Panc1 (cell line): ENCODE measurements around the gene KMT5C. TPM values are rescaled to one million over a fixed set of nuclear protein-coding genes. Genes with fewer than 3 reads are reported as not detected.
"Not testable (repeated sequence)": the region's sequence is repeated elsewhere in the genome, so short reads cannot be mapped to it uniquely, and the experiment has no call there.

Experiments
- ATAC-seq: fragments of 200-7000 bp; cut with Tn5 transposase; 2 replicates; pipeline ENCODE4 v1.9.1; 2020; ENCODE audit warnings: mild to moderate bottlenecking, moderate library complexity
- BruUV-seq: library from RNA; stranded (reverse); fragments of 400-500 nt; replicated peaks from 2 replicates; lab custom pipeline; 2021; lab: Mats Ljungman, UMichigan
- CTCF ChIA-PET: fragments of 300-600 bp; sonication (Branson Sonifier 250); formaldehyde crosslinking; loops from one replicate; lab custom pipeline; 2022; ENCODE audit warnings: antibody characterized with exemption; lab: Charles Lee
- POLR2A ChIA-PET: fragments of 300-600 bp; sonication (Branson Sonifier 250); formaldehyde crosslinking; loops from one replicate; lab custom pipeline; 2022; ENCODE audit warnings: antibody characterized with exemption; lab: Charles Lee
- DNase-seq: peaks from one replicate; pipeline ENCODE4 v3.0.0-alpha.2; 2010; ENCODE audit warnings: low read depth, low spot score
- H3K27ac ChIP-seq: 2 replicates; pipeline ENCODE4 v1.5.1; 2011; ENCODE audit warnings: mild to moderate bottlenecking, low read length, inconsistent platforms
- H3K27me3 ChIP-seq: fragments of 200-500 bp; sonication (Bioruptor generic); 2 replicates; pipeline ENCODE4 v1.6.0; 2014; ENCODE audit warnings: low read length, inconsistent platforms; ENCODE audit not compliant: control insufficient read depth, insufficient read depth
- H3K36me3 ChIP-seq: fragments of 200-500 bp; sonication (Bioruptor generic); 2 replicates; pipeline ENCODE4 v1.5.1; 2014; ENCODE audit warnings: inconsistent platforms, mild to moderate bottlenecking, low read length, moderate library complexity; ENCODE audit not compliant: control insufficient read depth, insufficient read depth
- H3K4me1 ChIP-seq: 2 replicates; pipeline ENCODE4 v1.5.1; 2011; ENCODE audit warnings: inconsistent platforms, mild to moderate bottlenecking, low read length, moderate library complexity; ENCODE audit not compliant: control insufficient read depth, insufficient read depth
- H3K4me3 ChIP-seq, 2 experiments: 2 replicates each; pipeline ENCODE4 v1.5.1; 2011 to 2012; ENCODE audit warnings: low read depth in 2 of 2, low read length in 2 of 2, mild to moderate bottlenecking in 2 of 2, inconsistent platforms in 1 of 2, moderate library complexity in 1 of 2
- H3K9me3 ChIP-seq: fragments of 200-500 bp; sonication (Bioruptor generic); 2 replicates; pipeline ENCODE4 v1.5.1; 2014; ENCODE audit warnings: low read depth, mild to moderate bottlenecking, inconsistent platforms, low read length, moderate library complexity; ENCODE audit not compliant: control insufficient read depth, insufficient read depth
- CTCF ChIP-seq: fragments of 450-650 bp; IDR thresholded peaks from 2 replicates; pipeline ENCODE4 v1.5.1; 2017; ENCODE audit warnings: mild to moderate bottlenecking
- POLR2AphosphoS5 ChIP-seq: IDR thresholded peaks from 2 replicates; pipeline ENCODE4 v1.6.1; 2012; ENCODE audit warnings: mild to moderate bottlenecking, low read depth, low read length, moderate library complexity
- REST ChIP-seq, 2 experiments: IDR thresholded peaks; 2 replicates each; pipeline ENCODE4 v1.6.1; 2011 to 2012; ENCODE audit warnings: low read depth in 2 of 2, control low read depth in 1 of 2, low read length in 1 of 2, mild to moderate bottlenecking in 1 of 2, moderate library complexity in 1 of 2; ENCODE audit not compliant: insufficient read depth in 1 of 2
- SIN3A ChIP-seq: IDR thresholded peaks from 2 replicates; pipeline ENCODE4 v1.6.1; 2012; ENCODE audit warnings: low read depth, mild to moderate bottlenecking, low read length, moderate library complexity, borderline replicate concordance; ENCODE audit not compliant: insufficient read depth
- TCF7L2 ChIP-seq: IDR thresholded peaks from 2 replicates; pipeline ENCODE4 v1.6.1; 2011; ENCODE audit warnings: mild to moderate bottlenecking, low read depth, low read length, inconsistent platforms
- in situ Hi-C: cut with HindIII; loops from 2 replicates; pipeline ENCODE4 v1.10.0; 2016; ENCODE audit warnings: low sequenced_read_pairs, low pct_unique_long_range_greater_than_20kb
- intact Hi-C: fragments of 100-400 bp; cut with micrococcal nuclease; formaldehyde crosslinking; loops from one replicate; pipeline ENCODE4 v1.10.0; 2022; ENCODE audit not compliant: unreplicated experiment
- total RNA-seq: library from RNA; stranded (reverse); gene quantifications from one replicate; pipeline ENCODE4 v1.2.1, GENCODE V29; 2021; ENCODE audit not compliant: unreplicated experiment

The KMT5C gene
- total RNA-seq, 1 experiment from 2014 or later, result 30.6 TPM

GRCh38 chr19:55325172-55325571, 14.5 kb upstream of the KMT5C start, which contains the start of gene TMEM150B:
TSS of gene TMEM150B (minus strand) at chr19:55325341. CDS start at chr19:55321036, 4,305 bp downstream.
- no peak for TF ChIP-seq SIN3A
- TF ChIP-seq CTCF, result no peak
- TF ChIP-seq POLR2AphosphoS5, result no peak
- TF ChIP-seq TCF7L2, result no peak
- no peak for TF ChIP-seq REST (IDR thresholded peaks at IDR 0.05; ENCODE audit: insufficient read depth in 1 of 2, low read depth in 2 of 2, low read length in 1 of 2)
- Histone ChIP-seq H3K27me3 (no peaks in the 10 kb centered on the region), H3K4me3 (no peak within 1 kb of the TSS), H3K4me1 (peaks cover 9% of the 10 kb centered on the region; the same call in 1 of the 2 replicates), H3K9me3 (no peaks in the 10 kb centered on the region), H3K27ac (no peak within 1 kb of the TSS), H3K36me3 (no peaks in the 10 kb centered on the region)
- ATAC-seq (no peak), DNase-seq (no peak)
- in situ Hi-C loops, result no loop called here
- BruUV-seq, result no TSS peak
- ChIA-PET POLR2A (interaction anchor here (0.6 to 0.7 kb wide), 2 partner anchors 183 to 299 kb away, joined by 4 to 11 read pairs; partner anchors contain the start of gene ZNF784), CTCF (no interaction called here)
- intact Hi-C loops, result no loop called here

GRCh38 chr19:55328774-55329318, 10.8 kb upstream of the KMT5C start:
- CTCF ChIA-PET, H3K9me3 ChIP-seq, H3K27ac ChIP-seq, H3K4me1 ChIP-seq, H3K36me3 ChIP-seq, in situ Hi-C loops, BruUV-seq, ATAC-seq, H3K4me3 ChIP-seq, DNase-seq, H3K27me3 ChIP-seq, intact Hi-C loops: not testable (repeated sequence)
- POLR2A ChIA-PET, result interaction anchor here (0.7 kb wide), 1 partner anchor 413 kb away, joined by 16 read pairs; no protein-coding TSS in a partner anchor

GRCh38 chr19:55329791-55330190, 9.9 kb upstream of the KMT5C start:
- CTCF ChIA-PET, result interaction anchor here (0.7 kb wide), 1 partner anchor 9 kb away, joined by 6 read pairs; no protein-coding TSS in a partner anchor
- ATAC-seq, in situ Hi-C loops, H3K36me3 ChIP-seq, H3K27me3 ChIP-seq, H3K4me3 ChIP-seq, H3K9me3 ChIP-seq, BruUV-seq, DNase-seq, H3K27ac ChIP-seq, POLR2A ChIA-PET, H3K4me1 ChIP-seq, intact Hi-C loops: not testable (repeated sequence)
